ENCODE data around the gene DDAH1.

Gene DDAH1

GRCh38 chr1:85303440-85304162, 161.4 kb downstream of the DDAH1 start:
- no peak for DNase-seq (ENCODE audit: low read depth, low spot score)

GRCh38 chr1:85300140-85300539, 164.8 kb downstream of the DDAH1 start:
- DNase-seq (ENCODE audit: low read depth, low spot score) = no peak

GRCh38 chr1:85297855-85298629, 166.9 kb downstream of the DDAH1 start:
- DNase-seq (ENCODE audit: low read depth, low spot score) = peak; percentile 40

DNA sequence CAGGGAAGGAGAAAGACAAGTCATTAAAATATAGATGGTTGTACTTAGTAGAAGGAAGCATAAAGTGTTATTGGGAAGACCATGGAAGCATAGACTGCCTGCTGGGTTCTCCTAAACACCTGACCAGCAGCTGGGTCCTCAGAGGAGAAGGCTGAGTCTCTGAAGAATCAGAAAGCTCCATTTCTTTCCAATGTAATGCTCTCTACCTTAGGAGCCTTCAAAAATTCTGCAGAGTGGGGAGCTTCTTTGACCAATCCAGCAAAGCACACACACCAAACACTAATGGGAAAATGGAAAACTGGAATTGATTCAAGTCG, 167.5 kb downstream of the DDAH1 start:
- DNase-seq (ENCODE audit: low read depth, low spot score) = no peak

GRCh38 chr1:85296980-85297379, 168.0 kb downstream of the DDAH1 start:
- no peak for DNase-seq (ENCODE audit: low read depth, low spot score)

DNA sequence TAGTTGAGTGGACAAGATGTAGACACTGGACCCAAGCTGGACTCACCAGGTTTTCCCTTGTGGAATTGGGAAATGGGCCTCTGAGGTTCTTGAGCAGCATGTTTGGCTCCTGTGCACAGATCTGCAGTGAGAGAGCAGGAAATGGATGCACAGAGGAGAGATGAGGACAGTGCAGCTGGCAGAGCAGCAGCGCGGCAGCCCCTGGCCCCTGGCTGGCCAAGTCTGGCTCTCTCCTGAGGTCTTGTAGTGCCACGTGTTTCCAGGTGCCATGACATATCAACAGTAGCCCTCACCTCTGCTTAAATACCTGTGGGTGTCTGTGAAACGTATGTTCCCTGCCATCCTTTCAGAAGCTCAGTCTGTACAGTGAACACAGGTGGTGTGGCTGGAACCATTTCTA, 169.3 kb downstream of the DDAH1 start:
- DNase-seq (ENCODE audit: low read depth, low spot score) = no peak

DNA sequence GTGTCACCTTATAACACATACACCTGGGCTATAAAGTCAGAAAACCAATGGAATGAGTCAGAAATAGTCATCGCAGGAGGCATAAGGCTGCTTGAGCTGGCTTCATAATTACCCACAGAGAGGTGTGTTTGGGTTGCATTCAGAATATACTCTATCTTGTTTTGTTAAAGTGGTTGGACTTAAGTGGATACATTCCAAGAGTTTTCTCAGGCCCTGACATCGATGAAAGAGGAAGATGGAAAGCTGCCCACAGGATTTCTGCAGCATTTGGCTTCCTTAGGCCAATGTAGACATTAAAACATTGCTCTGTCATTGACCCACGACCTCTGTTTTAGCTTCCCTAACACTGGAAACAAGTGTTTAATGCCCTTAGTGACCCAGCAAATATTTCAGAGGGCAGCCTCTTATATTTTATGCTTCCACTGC, 169.9 kb downstream of the DDAH1 start:
- no peak for DNase-seq (ENCODE audit: low read depth, low spot score)

- no peak for DNase-seq (ENCODE audit: low read depth, low spot score)
Observed at GRCh38 chr1:85290826-85291225, 174.1 kb downstream of the DDAH1 start.

- DNase-seq (ENCODE audit: low read depth, low spot score) = no peak
Observed at GRCh38 chr1:85289848-85290335, 175.1 kb downstream of the DDAH1 start.

DNA sequence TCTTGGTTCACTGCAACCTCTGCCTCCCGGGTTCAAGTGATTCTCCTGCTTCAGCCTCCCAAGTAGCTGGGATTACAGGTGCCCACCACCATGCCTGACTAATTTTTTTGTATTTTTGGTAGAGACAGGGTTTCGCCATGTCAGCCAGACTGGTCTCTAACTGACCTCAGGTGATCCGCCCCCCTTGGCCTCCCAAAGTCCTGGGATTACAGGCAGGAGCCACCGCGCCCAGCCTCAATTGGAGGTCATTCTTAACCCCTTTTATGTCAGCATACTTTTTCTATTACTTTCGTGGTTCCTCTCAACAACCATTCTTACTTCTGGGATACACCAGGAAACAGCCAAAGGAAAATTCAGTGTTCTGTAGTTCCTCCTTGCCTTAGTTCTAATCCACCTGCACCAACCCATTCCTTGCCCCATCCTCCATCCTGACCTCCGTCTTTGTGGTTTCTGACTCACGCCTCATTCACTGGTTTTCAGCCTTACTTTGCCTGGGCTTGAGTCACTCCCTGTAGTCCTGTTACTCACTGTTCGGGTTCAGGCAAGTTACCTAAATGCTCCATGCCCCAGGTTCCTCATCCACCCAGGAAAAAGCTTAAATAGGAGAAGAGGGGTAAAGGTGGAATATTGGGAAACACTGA, 175.6 kb downstream of the DDAH1 start:
- DNase-seq (ENCODE audit: low read depth, low spot score) = no peak

DNA sequence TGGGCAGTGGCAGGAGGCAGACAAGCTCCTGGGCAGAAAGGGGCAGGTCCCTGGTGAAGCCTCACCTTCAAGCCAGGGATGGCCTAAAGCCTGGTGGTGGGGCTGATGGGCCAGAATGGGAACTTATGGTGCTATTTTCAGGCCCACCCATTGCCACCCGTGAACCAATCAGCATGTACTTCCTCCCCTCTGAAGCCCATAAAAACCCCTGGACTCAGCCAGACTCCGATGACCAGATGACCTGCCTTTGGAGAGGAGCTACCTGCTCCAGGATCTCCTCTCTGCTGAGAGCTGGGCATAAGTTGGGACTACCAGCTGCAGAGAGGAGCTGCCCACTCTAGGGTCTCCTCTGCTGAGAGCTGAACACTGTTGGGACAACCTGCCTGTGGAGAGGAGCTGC, 180.8 kb downstream of the DDAH1 start:
- no peak for DNase-seq (ENCODE audit: low read depth, low spot score)

DNA sequence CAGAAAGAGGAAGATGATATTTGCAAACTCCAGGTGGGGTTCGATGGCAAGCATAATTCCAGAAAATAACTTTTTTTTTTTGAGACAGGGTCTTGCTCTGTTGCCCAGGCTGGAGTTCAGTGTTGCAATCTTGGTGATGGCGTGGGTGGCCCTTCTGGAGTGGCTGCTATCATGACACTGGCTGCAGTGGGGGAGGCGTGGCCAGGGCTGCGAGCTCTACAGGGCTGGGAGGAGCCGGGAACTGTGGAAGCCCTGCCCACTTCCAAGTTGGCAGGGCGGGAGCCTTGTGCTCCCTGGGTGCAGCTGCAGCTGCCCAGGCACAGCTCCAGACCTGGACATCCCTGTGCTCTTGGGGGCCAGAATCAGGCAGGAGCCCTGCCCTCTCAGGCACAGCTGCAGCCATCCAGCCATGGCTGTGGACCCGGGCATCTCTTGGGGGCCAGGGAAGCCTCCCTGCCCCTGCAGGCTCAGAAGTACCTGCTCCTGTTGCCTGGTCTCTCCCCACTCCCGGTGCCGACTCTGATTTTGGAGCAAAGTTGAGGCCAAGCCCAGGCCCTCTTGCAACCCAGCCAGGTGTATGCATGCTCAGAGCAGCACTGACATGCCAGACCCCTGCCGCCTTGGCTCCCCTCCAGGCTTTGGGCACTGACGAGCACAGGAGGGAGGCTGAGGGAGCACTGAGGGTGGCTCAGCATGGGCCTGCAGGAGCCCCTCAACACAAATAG, 181.3 kb downstream of the DDAH1 start:
- no peak for DNase-seq (ENCODE audit: low read depth, low spot score)

- no peak for DNase-seq (ENCODE audit: low read depth, low spot score)
Observed at GRCh38 chr1:85282424-85282823, 182.5 kb downstream of the DDAH1 start.

GRCh38 chr1:85280636-85281035, 184.3 kb downstream of the DDAH1 start:
- DNase-seq (ENCODE audit: low read depth, low spot score) = no peak

DNA sequence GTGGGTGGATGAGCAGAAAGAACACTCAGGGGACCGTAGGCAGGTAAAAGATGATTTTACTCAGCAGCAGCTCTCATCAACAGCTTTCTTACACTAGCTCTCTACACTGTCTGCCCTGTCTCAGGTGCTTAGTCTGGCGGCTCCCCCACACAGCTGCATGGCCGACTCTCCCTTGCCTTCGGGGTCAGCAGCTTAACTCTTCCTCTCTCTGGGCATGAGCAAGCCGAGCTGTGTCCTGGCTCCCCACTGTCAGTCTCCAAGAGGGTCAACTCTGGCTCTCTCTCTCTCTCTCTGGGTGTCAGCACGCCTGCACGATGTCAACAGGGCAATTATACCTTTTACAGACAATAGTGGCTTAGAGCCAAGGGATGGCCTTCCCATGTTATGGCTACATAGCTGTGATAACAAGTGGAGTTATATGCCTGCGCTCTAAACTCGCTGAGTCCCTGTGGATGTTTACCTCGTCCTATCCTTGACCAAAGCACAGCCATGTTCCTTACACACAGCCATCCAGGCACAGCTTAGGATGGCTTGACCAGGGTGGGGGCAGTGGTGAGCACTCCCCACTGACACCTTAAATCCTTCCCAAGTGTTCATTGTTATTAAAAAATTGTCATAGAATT, 185.4 kb downstream of the DDAH1 start:
- DNase-seq (ENCODE audit: low read depth, low spot score) = no peak

DNA sequence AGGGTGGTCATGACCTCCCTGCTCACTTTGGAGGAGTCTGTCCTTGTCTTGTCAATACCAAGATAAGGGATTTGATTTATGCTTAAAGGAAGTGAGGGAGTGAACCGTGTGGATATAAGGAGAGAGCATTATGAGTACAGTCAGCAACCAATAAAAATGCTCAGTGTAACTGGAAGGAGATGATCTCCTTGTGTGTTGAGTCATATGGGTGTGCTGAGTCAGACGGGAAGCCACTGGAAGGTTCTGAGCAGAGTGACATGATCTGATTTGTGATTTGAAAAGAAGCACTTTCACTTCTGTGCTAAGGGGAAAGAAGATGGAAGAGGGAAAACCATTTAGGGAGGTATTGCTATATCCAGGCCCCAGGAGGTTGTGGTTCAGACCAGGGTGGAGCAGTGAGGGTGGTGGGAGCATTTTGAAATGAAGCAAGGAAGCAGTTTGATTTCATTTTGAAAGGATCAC, 186.1 kb downstream of the DDAH1 start:
- DNase-seq (ENCODE audit: low read depth, low spot score) = no peak

- no peak for DNase-seq (ENCODE audit: low read depth, low spot score)
Observed at GRCh38 chr1:85277802-85278201, 187.2 kb downstream of the DDAH1 start.

DNA sequence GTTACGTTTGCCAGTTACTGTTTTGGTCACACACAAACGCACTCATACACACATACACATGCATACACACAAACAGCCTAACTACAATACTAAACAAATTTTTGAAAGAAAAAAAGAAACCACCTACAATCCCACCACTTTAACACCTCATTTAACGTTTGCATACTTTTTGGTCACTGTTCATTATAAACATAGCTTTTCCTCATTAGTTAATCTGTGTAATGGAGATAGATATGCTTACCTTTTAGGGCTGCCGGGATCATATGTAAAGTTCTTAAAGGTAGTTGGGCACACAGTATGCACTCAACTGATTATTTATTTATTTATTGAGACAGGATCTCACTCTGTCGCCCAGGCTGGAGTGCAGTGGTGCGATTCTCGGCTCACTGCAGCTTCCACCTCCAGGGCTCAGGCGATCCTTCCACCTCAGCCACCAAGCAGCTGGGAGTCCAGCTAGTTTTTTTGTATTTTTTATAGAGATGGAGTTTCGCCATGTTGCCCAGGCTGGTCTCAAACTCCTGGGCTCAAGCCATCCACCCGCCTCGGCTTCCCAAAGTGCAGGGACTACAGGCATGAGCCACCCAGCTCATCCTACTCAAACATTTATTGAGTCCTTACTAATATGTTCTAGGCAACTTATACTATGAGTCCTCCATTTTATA, 187.8 kb downstream of the DDAH1 start:
- no peak for DNase-seq (ENCODE audit: low read depth, low spot score)

DNA sequence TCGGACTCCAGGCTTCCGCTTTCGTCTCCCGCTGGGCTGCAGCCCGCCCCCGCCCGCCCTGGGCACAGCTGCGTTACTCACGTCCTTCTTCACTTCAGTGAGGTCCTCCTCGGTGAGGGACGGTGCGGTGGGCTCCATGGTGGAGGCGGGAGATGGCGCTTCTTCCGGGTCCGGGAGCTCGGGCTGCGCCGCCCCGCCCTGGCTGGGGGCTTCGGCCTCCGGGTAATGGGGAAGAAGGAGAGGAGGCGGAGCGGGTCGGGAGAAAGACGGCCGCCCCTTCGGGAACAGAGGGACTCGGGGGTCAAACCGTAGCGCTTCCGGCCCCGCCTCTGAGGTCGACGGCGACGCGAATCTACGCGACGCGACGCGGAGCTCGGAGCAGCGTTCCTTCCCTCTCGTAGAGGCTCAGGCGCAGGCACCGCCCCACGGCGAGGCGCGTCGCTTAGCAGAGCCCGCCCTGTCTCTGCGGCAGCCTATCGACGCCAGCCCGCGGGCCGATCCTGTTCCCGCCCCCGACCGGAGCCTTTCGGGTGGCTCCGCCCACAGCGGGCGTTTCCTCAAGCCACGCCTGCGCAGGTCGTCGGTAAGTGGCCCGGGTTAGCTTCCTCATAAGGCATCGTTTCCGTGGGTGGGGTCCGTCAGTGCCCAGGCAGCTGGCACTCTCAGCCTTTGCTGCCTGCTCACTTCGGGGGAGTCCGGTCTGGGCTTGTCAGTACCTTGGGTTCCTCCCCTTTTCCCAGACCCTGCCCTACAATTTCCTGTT, 188.6 kb downstream of the DDAH1 start, which contains the start of gene BCL10:
TSS of gene BCL10 (minus strand) at position 418 of the 763 bp plus-strand sequence. CDS start at position 138, 280 bp downstream.
- peak; percentile 95 for DNase-seq (ENCODE audit: low read depth, low spot score)

DNA sequence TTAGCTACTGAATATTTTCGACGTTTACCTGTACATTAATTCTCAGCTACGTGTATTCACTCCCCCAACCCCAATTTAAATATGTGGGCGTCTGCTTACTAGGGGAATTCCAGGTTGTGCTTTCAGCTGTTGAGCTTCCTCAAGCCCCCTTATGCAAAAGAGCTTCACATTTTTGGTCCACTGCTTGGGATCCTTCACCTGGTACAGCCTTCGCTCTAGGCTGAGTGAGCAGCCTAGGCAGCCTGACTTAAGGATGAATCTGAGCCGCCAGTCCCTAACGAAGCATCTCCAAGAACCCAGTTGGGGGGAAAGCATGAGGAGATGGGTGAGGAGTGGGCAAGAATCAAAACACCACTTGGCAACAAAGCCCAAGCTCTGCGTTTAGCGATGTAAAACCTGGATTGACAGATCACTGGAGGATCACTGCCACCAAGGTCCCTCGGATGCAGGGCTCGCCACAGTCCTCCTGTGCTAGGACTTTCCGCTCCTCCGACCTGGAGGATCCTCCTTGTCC, 189.2 kb downstream of the DDAH1 start:
- no peak for DNase-seq (ENCODE audit: low read depth, low spot score)
